ENCODE results near the gene AQP12A.

GRCh38 chr2:240645346-240645745 lies 46.3 kb upstream of the AQP12A start:
- TF ChIP-seq POLR2A (IDR thresholded peaks at IDR 0.05) = no peak
- TF ChIP-seq CTCF (IDR thresholded peaks at IDR 0.05) = no peak

All from body of pancreas (tissue), 4 donors.